Activated B cell treated with CpG ODN at 0.5 μM for 24 hours (primary cell): ENCODE measurements around the gene CAMTA1. TPM values are rescaled to one million over a fixed set of nuclear protein-coding genes. Genes with fewer than 3 reads are reported as not detected.
"Not testable (repeated sequence)": the region's sequence is repeated elsewhere in the genome, so short reads cannot be mapped to it uniquely, and the experiment has no call there.

Experiments
- ATAC-seq: fragments of 200-7000 bp; cut with Tn5 transposase; one replicate; pipeline ENCODE4 v1.10.0; 2021; ENCODE audit warnings: low read depth, mild to moderate bottlenecking, moderate library complexity
- CTCF ChIA-PET: fragments of 350-600 bp; sonication (Branson Sonifier 250); formaldehyde crosslinking; loops from one replicate; lab custom pipeline; 2021; ENCODE audit warnings: antibody characterized with exemption; lab: Charles Lee
- POLR2A ChIA-PET: fragments of 350-600 bp; sonication (Branson Sonifier 250); formaldehyde crosslinking; loops from one replicate; lab custom pipeline; 2021; ENCODE audit warnings: antibody characterized with exemption; lab: Charles Lee
- DNase-seq: peaks from one replicate; pipeline ENCODE4 v3.0.0; 2022
- H3K27ac Mint-ChIP-seq: one replicate; pipeline ENCODE4 v1.8.0; 2020; ENCODE audit warnings: mixed read lengths
- H3K27me3 Mint-ChIP-seq: one replicate; pipeline ENCODE4 v1.8.0; 2021; ENCODE audit warnings: mixed read lengths
- H3K36me3 Mint-ChIP-seq: one replicate; pipeline ENCODE4 v1.8.0; 2021; ENCODE audit warnings: low read depth, mixed read lengths
- H3K4me1 Mint-ChIP-seq: one replicate; pipeline ENCODE4 v1.8.0; 2021; ENCODE audit warnings: mixed read lengths
- H3K4me3 Mint-ChIP-seq: one replicate; pipeline ENCODE4 v1.8.0; 2020; ENCODE audit warnings: mild to moderate bottlenecking, mixed read lengths
- H3K9me3 Mint-ChIP-seq: one replicate; pipeline ENCODE4 v1.8.0; 2020; ENCODE audit warnings: mixed read lengths
- intact Hi-C: fragments of 100-400 bp; cut with micrococcal nuclease; formaldehyde crosslinking; loops from one replicate; pipeline ENCODE4 v1.15.1; 2024
- total RNA-seq: library from RNA; stranded (reverse); gene quantifications from 2 replicates; pipeline ENCODE4 v1.2.3, GENCODE V29; 2022
- TF ChIP-seq, protein P1 (sequence below): fragments of 200-600 bp; IDR thresholded peaks from one replicate; pipeline ENCODE4 v1.8.0; 2022; ENCODE audit warnings: antibody characterized with exemption, mild to moderate bottlenecking

Gene CAMTA1
- total RNA-seq, 1 donor from 2014 or later: 49.8 TPM

DNA sequence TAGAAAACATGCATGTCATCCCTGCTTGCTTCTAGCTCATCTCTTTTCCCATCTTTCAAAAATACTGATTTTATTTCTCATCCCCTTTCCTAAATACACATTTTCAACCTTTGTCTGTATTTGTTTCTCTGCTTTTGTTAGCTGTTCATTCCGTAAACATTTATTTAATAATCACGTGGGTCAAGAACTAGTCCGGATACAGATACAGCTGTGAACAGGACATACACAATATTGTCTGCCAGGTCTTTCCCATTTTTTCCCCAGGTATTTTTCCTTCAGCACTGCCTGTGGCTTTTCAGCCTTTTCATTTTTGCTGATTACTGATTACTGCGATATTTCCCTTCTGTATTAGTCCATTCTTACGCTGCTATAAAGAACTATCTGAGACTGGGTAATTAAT is 1004.6 kb downstream of the CAMTA1 start:
- intact Hi-C loops: loop anchor here (10.0 kb wide), 2 partner anchors 1085 to 1175 kb away; partner anchors contain the start of genes ENO1 and PHF13
- DNase-seq: no peak
- Mint-ChIP-seq H3K27ac (no peak overlapping the region), H3K9me3 (peaks cover 20% of the 10 kb centered on the region), H3K4me1 (peaks cover 8% of the 10 kb centered on the region), H3K4me3 (no peak overlapping the region), H3K27me3 (no peaks in the 10 kb centered on the region), H3K36me3 (peaks cover 26% of the 10 kb centered on the region)
- ChIA-PET CTCF (no interaction called here), POLR2A (no interaction called here)
- ATAC-seq: no peak
- TF ChIP-seq, protein P1, sequence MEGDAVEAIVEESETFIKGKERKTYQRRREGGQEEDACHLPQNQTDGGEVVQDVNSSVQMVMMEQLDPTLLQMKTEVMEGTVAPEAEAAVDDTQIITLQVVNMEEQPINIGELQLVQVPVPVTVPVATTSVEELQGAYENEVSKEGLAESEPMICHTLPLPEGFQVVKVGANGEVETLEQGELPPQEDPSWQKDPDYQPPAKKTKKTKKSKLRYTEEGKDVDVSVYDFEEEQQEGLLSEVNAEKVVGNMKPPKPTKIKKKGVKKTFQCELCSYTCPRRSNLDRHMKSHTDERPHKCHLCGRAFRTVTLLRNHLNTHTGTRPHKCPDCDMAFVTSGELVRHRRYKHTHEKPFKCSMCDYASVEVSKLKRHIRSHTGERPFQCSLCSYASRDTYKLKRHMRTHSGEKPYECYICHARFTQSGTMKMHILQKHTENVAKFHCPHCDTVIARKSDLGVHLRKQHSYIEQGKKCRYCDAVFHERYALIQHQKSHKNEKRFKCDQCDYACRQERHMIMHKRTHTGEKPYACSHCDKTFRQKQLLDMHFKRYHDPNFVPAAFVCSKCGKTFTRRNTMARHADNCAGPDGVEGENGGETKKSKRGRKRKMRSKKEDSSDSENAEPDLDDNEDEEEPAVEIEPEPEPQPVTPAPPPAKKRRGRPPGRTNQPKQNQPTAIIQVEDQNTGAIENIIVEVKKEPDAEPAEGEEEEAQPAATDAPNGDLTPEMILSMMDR: no peak

- peaks cover 26% of the 10 kb centered on the region for H3K36me3 Mint-ChIP-seq
These were observed 1005.8 kb downstream of the CAMTA1 start for GRCh38 chr1:7791027-7791426.

DNA sequence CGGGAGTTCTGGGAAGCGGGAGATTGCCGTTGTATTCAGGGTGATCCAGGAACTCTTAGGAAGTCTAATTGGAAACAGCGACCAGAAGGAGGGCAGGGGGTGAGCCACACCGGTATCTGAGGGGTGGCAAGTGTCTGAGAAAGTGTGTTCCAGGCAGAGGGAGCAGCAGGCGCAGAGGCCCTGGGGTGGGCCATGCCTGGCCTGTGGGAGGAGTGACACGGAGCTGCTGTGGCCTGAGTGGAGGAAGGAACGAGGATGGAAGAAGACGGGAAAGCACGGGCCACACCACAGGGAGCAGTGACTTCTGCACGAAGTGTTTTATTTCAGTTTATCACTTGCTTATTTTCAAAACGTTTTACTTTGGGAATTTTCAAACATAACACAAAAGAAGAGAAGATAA is 1010.2 kb downstream of the CAMTA1 start:
- Mint-ChIP-seq H3K27ac (no peak overlapping the region), H3K4me1 (no peaks in the 10 kb centered on the region), H3K36me3 (peaks cover 17% of the 10 kb centered on the region), H3K9me3 (peaks cover 15% of the 10 kb centered on the region), H3K27me3 (no peaks in the 10 kb centered on the region), H3K4me3 (no peak overlapping the region)
- no peak for DNase-seq
- CTCF ChIA-PET: no interaction called here
- TF ChIP-seq, protein P1: no peak
- intact Hi-C loops: no loop called here
- no peak for ATAC-seq
- POLR2A ChIA-PET: no interaction called here

More at GRCh38 chr1:7791027-7791426, 1005.8 kb downstream of the CAMTA1 start:
- H3K9me3 Mint-ChIP-seq: peaks cover 20% of the 10 kb centered on the region
- intact Hi-C loops, DNase-seq, ATAC-seq, H3K27me3 Mint-ChIP-seq, H3K4me1 Mint-ChIP-seq, H3K4me3 Mint-ChIP-seq, POLR2A ChIA-PET, H3K27ac Mint-ChIP-seq: not testable (repeated sequence)
- CTCF ChIA-PET: interaction anchor here (1.4 kb wide), 1 partner anchor 11 kb away, joined by 3 read pairs; no protein-coding TSS in a partner anchor

DNA sequence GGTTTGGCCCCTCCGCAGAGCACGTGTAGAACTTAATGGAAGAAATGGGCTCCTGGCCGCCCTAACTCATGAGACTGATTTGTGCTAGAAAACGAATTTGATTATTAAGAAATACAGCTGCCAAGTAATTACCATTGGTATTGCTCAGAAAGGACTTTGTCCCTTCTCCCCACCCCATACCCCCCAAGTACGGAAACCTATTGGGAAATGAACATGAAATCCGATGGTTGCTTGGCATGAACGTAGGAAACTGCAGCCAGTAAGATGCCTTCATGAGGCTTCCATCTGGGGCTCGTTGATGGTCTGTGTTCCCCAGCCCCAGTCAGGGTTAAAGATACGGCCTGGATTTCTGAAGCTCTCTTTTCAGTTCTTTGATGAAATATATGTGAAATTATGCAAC is 1020.2 kb downstream of the CAMTA1 start:
- no peaks in the 10 kb centered on the region for H3K9me3 Mint-ChIP-seq
- ChIA-PET POLR2A (no interaction called here), CTCF (no interaction called here)
- DNase-seq (no peak), ATAC-seq (no peak)
- no peaks in the 10 kb centered on the region for H3K4me1 Mint-ChIP-seq
- TF ChIP-seq, protein P1: no peak
- no peaks in the 10 kb centered on the region for H3K27me3 Mint-ChIP-seq
- no peak overlapping the region for H3K4me3 Mint-ChIP-seq
- H3K36me3 Mint-ChIP-seq: peaks cover 9% of the 10 kb centered on the region
- no peak overlapping the region for H3K27ac Mint-ChIP-seq
- intact Hi-C loops: no loop called here

- H3K36me3 Mint-ChIP-seq: peaks cover 23% of the 10 kb centered on the region
- ChIA-PET CTCF (interaction anchor here (1.0 kb wide), 4 partner anchors 38 to 97 kb away, joined by 3 to 9 read pairs (median 3); no protein-coding TSS in a partner anchor), POLR2A (no interaction called here)
- H3K27me3 Mint-ChIP-seq: no peaks in the 10 kb centered on the region
- DNase-seq (no peak), ATAC-seq (no peak)
- TF ChIP-seq, protein P1: no peak
- H3K4me1 Mint-ChIP-seq: no peaks in the 10 kb centered on the region
- H3K27ac Mint-ChIP-seq: no peak overlapping the region
- intact Hi-C loops: loop anchor here (1.0 kb wide), 1 partner anchor 94 kb away; no protein-coding TSS in a partner anchor
- H3K9me3 Mint-ChIP-seq: peaks cover 5% of the 10 kb centered on the region
- H3K4me3 Mint-ChIP-seq: no peak overlapping the region
These were observed 1023.1 kb downstream of the CAMTA1 start for GRCh38 chr1:7808253-7808844.
